Naive B cell (primary cell): ENCODE data around the gene TUBB. TPM values are rescaled to one million over a fixed set of nuclear protein-coding genes. Genes with fewer than 3 reads are reported as not detected.
"Not testable (repeated sequence)": the region's sequence is repeated elsewhere in the genome, so short reads cannot be mapped to it uniquely, and the experiment has no call there.

Source experiments
- ATAC-seq, 2 donors: fragments of 150-1000 bp; cut with Tn5 transposase; 2 replicates each; pipeline ENCODE4 v1.10.0; 2021; ENCODE audit warnings: low read depth in 2 of 2, mild to moderate bottlenecking in 2 of 2, moderate library complexity in 2 of 2
- DNase-seq: peaks from one replicate; pipeline ENCODE4 v3.0.0; 2022
- H3K27ac Mint-ChIP-seq, 6 donors: one replicate each; pipeline ENCODE4 v1.8.0; 2020 to 2022; ENCODE audit warnings: mild to moderate bottlenecking in 6 of 6, mixed read lengths in 6 of 6, moderate library complexity in 5 of 6, inconsistent platforms in 2 of 6
- H3K27me3 Mint-ChIP-seq, 3 donors: one replicate each; pipeline ENCODE4 v1.8.0; 2021 to 2022; ENCODE audit warnings: mixed read lengths in 3 of 3, mild to moderate bottlenecking in 1 of 3
- H3K36me3 Mint-ChIP-seq, 2 donors: one replicate each; pipeline ENCODE4 v1.8.0; 2020 to 2022; ENCODE audit warnings: mixed read lengths in 2 of 2, inconsistent platforms in 1 of 2, mild to moderate bottlenecking in 1 of 2
- H3K4me1 Mint-ChIP-seq, 3 donors: one replicate each; pipeline ENCODE4 v1.8.0; 2020 to 2022; ENCODE audit warnings: mixed read lengths in 3 of 3, inconsistent platforms in 1 of 3, mild to moderate bottlenecking in 1 of 3, moderate library complexity in 1 of 3
- H3K4me3 Mint-ChIP-seq, 8 donors: one replicate each; pipeline ENCODE4 v1.8.0; 2020 to 2022; ENCODE audit warnings: mild to moderate bottlenecking in 8 of 8, mixed read lengths in 8 of 8, moderate library complexity in 8 of 8, inconsistent platforms in 2 of 8
- H3K9me3 Mint-ChIP-seq, 7 donors: one replicate each; pipeline ENCODE4 v1.8.0; 2020 to 2022; ENCODE audit warnings: mixed read lengths in 7 of 7, mild to moderate bottlenecking in 5 of 7, inconsistent platforms in 2 of 7, moderate library complexity in 1 of 7
- polyA plus RNA-seq, 6 donors: library from polyadenylated mRNA; unstranded; fragments of 300-500 nt; fragmentation: Illumina TruSeq; gene quantifications; one replicate each; pipeline ENCODE4 v1.2.3, GENCODE V29; 2021; ENCODE audit warnings: low read depth in 6 of 6

TUBB gene
- polyA plus RNA-seq, 6 donors from 2014 or later = 37.9 to 104 (median 73.3) TPM

GRCh38 chr6:30717129-30717844, 2.9 kb upstream of the TUBB start, which contains the start of gene MDC1:
MDC1 (minus strand) TSS chr6:30717281; CDS start chr6:30715175, 2,106 bp downstream.
- Mint-ChIP-seq H3K4me1 (peaks cover 41 to 56% (median 41%) of the 10 kb centered on the region in 3 donors), H3K4me3 (peak within 1 kb of the TSS; percentile 89 to 99 (median 95)), H3K27ac (peak within 1 kb of the TSS; percentile 96 to 99 (median 98)), H3K9me3 (no peaks in the 10 kb centered on the region), H3K27me3 (no peaks in the 10 kb centered on the region), H3K36me3 (peaks cover 14 to 20% of the 10 kb centered on the region in 2 donors)
- DNase-seq (peak; percentile 99), ATAC-seq (peak; percentile 72 to 75)

- not testable (repeated sequence) for ATAC-seq, H3K9me3 Mint-ChIP-seq, DNase-seq, H3K27me3 Mint-ChIP-seq
- Mint-ChIP-seq H3K4me3 (peak overlapping the region; percentile 89 to 99 (median 95)), H3K4me1 (peaks cover 41 to 58% (median 43%) of the 10 kb centered on the region in 3 donors), H3K27ac (peak overlapping the region; percentile 96 to 99 (median 98)), H3K36me3 (peaks cover 13 to 20% of the 10 kb centered on the region in 2 donors)
Observed at GRCh38 chr6:30717845-30718720, 2.1 kb upstream of the TUBB start.

GRCh38 chr6:30719356-30719755, 796 bp upstream of the TUBB start:
- Mint-ChIP-seq H3K36me3 (peaks cover 15% of the 10 kb centered on the region in 2 donors), H3K4me3 (peak overlapping the region; percentile 89 to 100 (median 99)), H3K27me3 (no peaks in the 10 kb centered on the region), H3K27ac (peak overlapping the region in 4 of 6 donors; percentile 93 to 100 (median 97)), H3K4me1 (peaks cover 44 to 68% (median 52%) of the 10 kb centered on the region in 3 donors), H3K9me3 (no peaks in the 10 kb centered on the region)
- ATAC-seq (no peak), DNase-seq (no peak)

GRCh38 chr6:30720738-30721197, 616 bp downstream of the TUBB start:
- Mint-ChIP-seq H3K36me3 (peaks cover 15 to 25% of the 10 kb centered on the region in 2 donors), H3K4me3 (peak overlapping the region; percentile 89 to 100 (median 99)), H3K27ac (peak overlapping the region; percentile 93 to 100 (median 97)), H3K9me3 (no peaks in the 10 kb centered on the region), H3K4me1 (peaks cover 47 to 71% (median 62%) of the 10 kb centered on the region in 3 donors), H3K27me3 (no peaks in the 10 kb centered on the region)
- DNase-seq (peak; percentile 61), ATAC-seq (peak in 1 of 2 donors; percentile 9)

GRCh38 chr6:30721198-30722024, 1.3 kb downstream of the TUBB start:
- H3K27ac Mint-ChIP-seq = peak overlapping the region; percentile 93 to 100 (median 98)
- DNase-seq (peak; percentile 96), ATAC-seq (peak; percentile 27 to 40)
- peaks cover 14 to 25% of the 10 kb centered on the region in 2 donors for H3K36me3 Mint-ChIP-seq
- H3K4me1 Mint-ChIP-seq = peaks cover 42 to 65% (median 58%) of the 10 kb centered on the region in 3 donors
- peak overlapping the region; percentile 89 to 100 (median 99) for H3K4me3 Mint-ChIP-seq
- no peaks in the 10 kb centered on the region for H3K9me3 Mint-ChIP-seq
- H3K27me3 Mint-ChIP-seq = no peaks in the 10 kb centered on the region

- H3K4me1 Mint-ChIP-seq = peaks cover 37 to 60% (median 53%) of the 10 kb centered on the region in 3 donors
- peaks cover 9 to 25% of the 10 kb centered on the region in 2 donors for H3K36me3 Mint-ChIP-seq
- peak overlapping the region in 5 of 6 donors; percentile 93 to 98 (median 97) for H3K27ac Mint-ChIP-seq
- DNase-seq, H3K9me3 Mint-ChIP-seq, ATAC-seq, H3K27me3 Mint-ChIP-seq: not testable (repeated sequence)
- H3K4me3 Mint-ChIP-seq = peak overlapping the region; percentile 89 to 100 (median 99)
Observed at GRCh38 chr6:30722025-30722279, 1.8 kb downstream of the TUBB start.

GRCh38 chr6:30722280-30723112, 2.3 kb downstream of the TUBB start:
- Mint-ChIP-seq H3K9me3 (no peaks in the 10 kb centered on the region), H3K4me1 (peaks cover 33 to 54% (median 48%) of the 10 kb centered on the region in 3 donors), H3K4me3 (peak overlapping the region; percentile 89 to 100 (median 99)), H3K36me3 (peaks cover 7 to 25% of the 10 kb centered on the region in 2 donors), H3K27ac (peak overlapping the region; percentile 91 to 98 (median 96)), H3K27me3 (no peaks in the 10 kb centered on the region)
- DNase-seq (peak; percentile 77), ATAC-seq (no peak)

GRCh38 chr6:30723159-30723842, 3.1 kb downstream of the TUBB start:
- H3K4me3 Mint-ChIP-seq = peak overlapping the region in 5 of 8 donors; percentile 41 to 100 (median 95)
- H3K27ac Mint-ChIP-seq = peak overlapping the region in 5 of 6 donors; percentile 30 to 97 (median 68)
- H3K9me3 Mint-ChIP-seq, DNase-seq, ATAC-seq, H3K27me3 Mint-ChIP-seq: not testable (repeated sequence)
- H3K4me1 Mint-ChIP-seq = peaks cover 30 to 51% (median 44%) of the 10 kb centered on the region in 3 donors
- H3K36me3 Mint-ChIP-seq = peaks cover 7 to 25% of the 10 kb centered on the region in 2 donors

GRCh38 chr6:30723843-30724741, 3.9 kb downstream of the TUBB start:
- not testable (repeated sequence) for H3K9me3 Mint-ChIP-seq, ATAC-seq, DNase-seq, H3K27me3 Mint-ChIP-seq
- Mint-ChIP-seq H3K4me1 (peaks cover 30 to 47% (median 44%) of the 10 kb centered on the region in 3 donors), H3K4me3 (peak overlapping the region in 5 of 8 donors; percentile 3 to 75 (median 41)), H3K27ac (peak overlapping the region in 4 of 6 donors; percentile 30 to 73 (median 65)), H3K36me3 (peaks cover 7 to 25% of the 10 kb centered on the region in 2 donors)

GRCh38 chr6:30724906-30725667, 4.9 kb downstream of the TUBB start:
- H3K4me1 Mint-ChIP-seq = peaks cover 23 to 42% (median 41%) of the 10 kb centered on the region in 3 donors
- H3K9me3 Mint-ChIP-seq = no peaks in the 10 kb centered on the region
- peak overlapping the region in 3 of 6 donors; percentile 69 to 81 (median 73) for H3K27ac Mint-ChIP-seq
- no peak overlapping the region for H3K4me3 Mint-ChIP-seq
- DNase-seq = no peak
- peaks cover 7 to 25% of the 10 kb centered on the region in 2 donors for H3K36me3 Mint-ChIP-seq
- no peaks in the 10 kb centered on the region for H3K27me3 Mint-ChIP-seq
- no peak for ATAC-seq
